CD4-positive, CD25-positive, alpha-beta regulatory T cell (primary cell): ENCODE results near the gene MBLAC1. TPM values are rescaled to one million over a fixed set of nuclear protein-coding genes. Genes with fewer than 3 reads are reported as not detected.

ENCODE experiments used
- ATAC-seq, 2 donors: fragments of 150-1000 bp; cut with Tn5 transposase; one replicate each; pipeline ENCODE4 v1.10.0; 2021; ENCODE audit warnings: low read depth in 2 of 2, moderate number of reproducible peaks in 2 of 2, moderate library complexity in 1 of 2
- DNase-seq, 3 donors: peaks; one replicate each; pipeline versions ENCODE4 v3.0.0 to v3.0.0-alpha.2; 2012 to 2022; ENCODE audit warnings: mixed read lengths in 1 of 3
- H3K27ac ChIP-seq: one replicate; pipeline ENCODE4 v1.7.0; 2013; ENCODE audit warnings: mild to moderate bottlenecking, low read length; ENCODE audit not compliant: insufficient read depth, poor library complexity, severe bottlenecking
- H3K27me3 ChIP-seq: one replicate; pipeline ENCODE4 v1.7.0; 2013; ENCODE audit warnings: low read length; ENCODE audit not compliant: control insufficient read depth, insufficient read depth
- H3K36me3 ChIP-seq: one replicate; pipeline ENCODE4 v1.7.0; 2013; ENCODE audit warnings: mild to moderate bottlenecking, low read length, moderate library complexity; ENCODE audit not compliant: control insufficient read depth, insufficient read depth
- H3K4me1 ChIP-seq: 2 replicates; pipeline ENCODE4 v1.7.0; 2013; ENCODE audit warnings: mild to moderate bottlenecking, low read length; ENCODE audit not compliant: insufficient read depth, control insufficient read depth, poor library complexity, severe bottlenecking
- H3K4me3 ChIP-seq: one replicate; pipeline ENCODE4 v1.7.0; 2013; ENCODE audit warnings: low read depth, mild to moderate bottlenecking, low read length, moderate library complexity
- H3K9me3 ChIP-seq, 2 experiments: 1 replicate in 1 of 2; 2 replicates in 1 of 2; pipeline ENCODE4 v1.7.0; 2013; ENCODE audit warnings: low read length in 2 of 2, mild to moderate bottlenecking in 1 of 2, moderate library complexity in 1 of 2; ENCODE audit not compliant: control insufficient read depth in 2 of 2
- H3K27ac Mint-ChIP-seq, 3 donors: one replicate each; pipeline ENCODE4 v1.8.0; 2020 to 2022; ENCODE audit warnings: mild to moderate bottlenecking in 3 of 3, mixed read lengths in 3 of 3, moderate library complexity in 2 of 3
- H3K27me3 Mint-ChIP-seq: one replicate; pipeline ENCODE4 v1.8.0; 2022; ENCODE audit warnings: mild to moderate bottlenecking, mixed read lengths
- H3K36me3 Mint-ChIP-seq: one replicate; pipeline ENCODE4 v1.8.0; 2020; ENCODE audit warnings: mixed read lengths
- H3K4me1 Mint-ChIP-seq, 4 donors: one replicate each; pipeline ENCODE4 v1.8.0; 2020 to 2022; ENCODE audit warnings: mixed read lengths in 4 of 4, mild to moderate bottlenecking in 1 of 4
- H3K4me3 Mint-ChIP-seq, 4 donors: one replicate each; pipeline ENCODE4 v1.8.0; 2020 to 2022; ENCODE audit warnings: mild to moderate bottlenecking in 4 of 4, mixed read lengths in 4 of 4, moderate library complexity in 3 of 4
- H3K9me3 Mint-ChIP-seq, 7 donors: one replicate each; pipeline ENCODE4 v1.8.0; 2020 to 2022; ENCODE audit warnings: mixed read lengths in 7 of 7, mild to moderate bottlenecking in 3 of 7, moderate library complexity in 2 of 7
- polyA plus RNA-seq, 4 donors: library from polyadenylated mRNA; unstranded; fragments of 300-500 nt; fragmentation: Illumina TruSeq; gene quantifications; one replicate each; pipeline ENCODE4 v1.2.3, GENCODE V29; 2021
- total RNA-seq: library from RNA; stranded (reverse); gene quantifications from one replicate; pipeline ENCODE4 v1.2.3, GENCODE V29; 2022

Gene MBLAC1
- total and polyA plus RNA-seq, 5 donors from 2014 or later = 1.6 to 4.0 (median 2.3) TPM

DNA sequence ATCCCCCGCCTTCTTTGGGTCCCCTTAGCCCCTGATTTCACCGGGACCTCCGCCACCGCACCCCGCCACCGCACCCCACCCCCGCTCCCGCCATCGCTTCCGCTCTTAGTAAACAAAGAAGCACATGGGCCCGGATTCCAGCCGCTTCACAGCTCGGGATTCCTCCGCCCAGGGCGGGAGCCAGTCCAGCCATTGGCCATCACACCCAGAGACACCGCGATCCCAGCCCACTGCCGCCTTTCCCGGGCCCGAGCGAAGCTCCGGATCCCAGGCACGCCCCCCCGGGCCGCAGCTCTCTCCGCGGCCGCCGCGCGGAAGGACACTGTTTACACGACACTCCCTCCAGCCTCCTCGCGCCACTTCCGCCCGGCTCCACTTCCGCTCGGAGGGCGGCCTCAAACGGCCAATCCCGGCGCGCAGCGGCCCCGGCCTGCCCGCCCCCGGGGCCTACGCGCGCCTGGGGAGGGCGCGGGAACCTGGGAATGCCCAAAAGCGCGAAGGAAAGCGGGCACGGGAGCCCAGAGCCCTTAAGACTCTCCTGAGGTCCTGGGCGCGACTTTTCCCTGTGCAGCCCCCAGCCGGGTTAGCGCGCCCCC, 26.2 kb upstream of the MBLAC1 start:
- peak; percentile 70 to 75 for ATAC-seq
- peak overlapping the region; percentile 95 for H3K27ac ChIP-seq
- peak; percentile 81 to 95 (median 93) for DNase-seq
- Mint-ChIP-seq H3K27me3 (peaks cover 15% of the 10 kb centered on the region), H3K27ac (peak overlapping the region; percentile 93 to 97 (median 94)), H3K4me3 (peak overlapping the region; percentile 95 to 99 (median 96)), H3K36me3 (peaks cover 34% of the 10 kb centered on the region), H3K4me1 (peaks cover 0 to 50% (median 26%) of the 10 kb centered on the region in 4 donors), H3K9me3 (peaks cover 0 to 2% (median 0%) of the 10 kb centered on the region in 7 donors)
- H3K9me3 ChIP-seq = no peaks in the 10 kb centered on the region
- peak overlapping the region; percentile 92 for H3K4me3 ChIP-seq
- peaks cover 29% of the 10 kb centered on the region for H3K4me1 ChIP-seq
- no peaks in the 10 kb centered on the region for H3K27me3 ChIP-seq
- peaks cover 37% of the 10 kb centered on the region for H3K36me3 ChIP-seq

DNA sequence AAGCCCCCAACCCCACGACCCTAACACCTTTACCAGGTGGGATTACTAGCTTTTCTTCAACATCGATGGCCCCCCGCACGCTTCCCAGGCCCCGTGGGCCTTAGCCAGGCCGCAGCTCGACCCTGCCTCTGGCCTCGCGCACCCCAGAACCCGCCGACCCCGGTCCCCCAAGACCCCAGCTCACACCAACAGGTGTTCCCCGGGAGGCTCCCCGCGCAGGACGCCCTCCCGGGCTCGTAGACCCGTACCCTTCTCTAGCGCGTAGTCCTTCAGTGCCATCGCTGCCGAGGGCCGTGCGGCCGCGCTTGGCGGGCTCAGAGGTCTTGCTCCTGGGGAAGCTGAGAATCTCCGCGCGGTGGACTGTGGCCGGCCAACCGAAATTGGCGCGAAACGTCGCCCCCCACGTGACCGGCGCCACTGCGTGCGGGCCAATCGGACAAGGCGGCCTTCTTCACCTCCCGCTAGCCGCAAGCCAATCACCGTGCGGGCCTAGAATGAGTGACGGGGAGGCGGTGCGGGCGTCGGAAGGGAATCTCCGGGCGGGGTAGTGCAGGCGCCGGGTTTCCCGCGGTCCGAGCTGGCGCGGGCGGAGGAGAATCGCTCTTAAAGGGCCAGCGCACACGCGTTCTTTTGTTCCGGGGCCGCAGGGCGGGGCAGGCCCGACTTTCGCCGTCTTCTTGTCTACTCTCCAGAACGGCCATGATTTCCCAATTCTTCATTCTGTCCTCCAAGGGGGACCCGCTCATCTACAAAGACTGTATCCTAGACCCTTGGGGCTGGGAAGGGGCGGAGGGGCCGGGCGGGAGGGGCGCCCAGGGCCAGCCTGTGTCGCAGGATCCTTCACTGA, 25.5 kb upstream of the MBLAC1 start, which contains the start of the genes AP4M1 and MCM7:
AP4M1 (plus strand) TSS at position 628 of the 847 bp plus-strand sequence; CDS start at position 700, 72 bp downstream.
MCM7 (minus strand) TSS at position 382 of the 847 bp plus-strand sequence; CDS start at position 279, 103 bp downstream.
- peak within 1 kb of the TSS; percentile 93 to 97 (median 94) for H3K27ac Mint-ChIP-seq
- peaks cover 0 to 46% (median 26%) of the 10 kb centered on the region in 4 donors for H3K4me1 Mint-ChIP-seq
- Histone ChIP-seq H3K36me3 (peaks cover 29% of the 10 kb centered on the region), H3K4me3 (peak within 1 kb of the TSS; percentile 92), H3K27ac (peak within 1 kb of the TSS; percentile 95), H3K9me3 (no peaks in the 10 kb centered on the region), H3K4me1 (peaks cover 29% of the 10 kb centered on the region), H3K27me3 (no peaks in the 10 kb centered on the region)
- peak; percentile 89 to 92 for ATAC-seq
- H3K9me3 Mint-ChIP-seq = peaks cover 0 to 2% (median 0%) of the 10 kb centered on the region in 7 donors
- H3K36me3 Mint-ChIP-seq = peaks cover 27% of the 10 kb centered on the region
- DNase-seq = peak; percentile 94 to 98 (median 95)
- H3K4me3 Mint-ChIP-seq = peak within 1 kb of the TSS; percentile 95 to 99 (median 96)
- peaks cover 15% of the 10 kb centered on the region for H3K27me3 Mint-ChIP-seq

DNA sequence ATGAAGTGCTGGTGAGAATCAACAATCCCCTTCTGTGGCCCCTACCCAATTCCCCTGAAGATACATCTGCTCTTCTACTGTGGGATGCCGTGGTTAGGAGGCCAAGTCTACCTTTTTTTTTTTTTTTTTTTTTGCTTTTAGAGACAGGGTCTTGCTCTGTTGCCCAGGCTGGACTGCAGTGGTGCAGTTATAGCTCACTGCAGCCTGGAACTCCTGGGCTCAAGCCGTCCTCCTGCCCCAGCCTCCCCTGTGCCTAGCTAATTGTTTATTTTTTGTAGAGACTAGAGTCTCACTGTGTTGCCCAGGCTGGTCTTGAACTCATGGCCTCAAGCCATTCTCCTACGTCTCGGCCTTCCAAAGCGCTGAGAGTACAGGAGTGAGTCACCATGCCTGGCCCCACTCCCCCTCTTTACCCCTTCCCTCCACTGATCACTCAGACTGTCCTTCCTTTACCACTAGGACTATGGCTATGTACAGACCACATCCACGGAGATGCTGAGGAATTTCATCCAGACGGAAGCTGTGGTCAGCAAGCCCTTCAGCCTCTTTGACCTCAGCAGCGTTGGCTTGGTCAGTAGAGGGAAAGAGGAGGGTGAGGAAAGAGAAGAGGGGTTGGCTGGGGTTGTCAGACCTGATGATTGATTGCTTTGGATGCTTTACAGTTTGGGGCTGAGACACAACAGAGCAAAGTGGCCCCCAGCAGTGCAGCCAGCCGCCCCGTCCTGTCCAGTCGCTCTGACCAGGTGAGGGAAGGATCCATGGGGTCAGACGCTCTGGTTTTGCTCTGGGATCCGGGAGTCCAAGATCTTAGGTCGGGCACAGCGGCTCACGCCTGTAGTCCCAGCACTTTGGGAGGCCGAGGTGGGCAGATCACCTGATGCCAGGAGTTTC, 23.6 kb upstream of the MBLAC1 start:
- Mint-ChIP-seq H3K4me1 (peaks cover 0 to 34% (median 22%) of the 10 kb centered on the region in 4 donors), H3K4me3 (peak overlapping the region; percentile 81 to 99 (median 88)), H3K27me3 (peaks cover 15% of the 10 kb centered on the region), H3K9me3 (peaks cover 0 to 2% (median 0%) of the 10 kb centered on the region in 7 donors), H3K27ac (peak overlapping the region in 2 of 3 donors; percentile 64 to 66), H3K36me3 (peaks cover 13% of the 10 kb centered on the region)
- Histone ChIP-seq H3K4me1 (peaks cover 29% of the 10 kb centered on the region), H3K27me3 (no peaks in the 10 kb centered on the region), H3K36me3 (peaks cover 21% of the 10 kb centered on the region), H3K27ac (no peak overlapping the region), H3K4me3 (no peak overlapping the region), H3K9me3 (no peaks in the 10 kb centered on the region)
- ATAC-seq = no peak
- DNase-seq = no peak

DNA sequence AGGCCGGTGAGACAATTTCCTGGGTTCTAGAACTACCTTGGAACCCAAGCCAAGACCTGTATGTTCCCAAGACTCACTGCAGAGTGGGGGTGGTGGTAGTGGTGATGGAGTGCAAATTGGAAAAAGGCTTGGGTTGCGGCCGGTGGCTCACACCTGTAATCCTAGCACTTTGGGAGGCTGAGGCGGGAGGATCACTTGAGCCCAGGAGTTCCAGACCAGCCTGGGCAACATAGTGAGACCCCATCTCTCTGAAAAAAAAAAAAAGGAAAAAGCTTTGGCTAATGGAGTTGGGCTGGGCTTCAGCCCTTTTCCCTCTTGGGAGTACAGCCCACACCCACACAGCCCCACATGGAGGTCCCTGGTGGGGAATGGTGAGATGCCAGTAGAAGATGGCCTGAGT, 21.2 kb upstream of the MBLAC1 start:
- Mint-ChIP-seq H3K36me3 (peaks cover 14% of the 10 kb centered on the region), H3K27ac (no peak overlapping the region), H3K9me3 (peaks cover 0 to 2% (median 0%) of the 10 kb centered on the region in 7 donors), H3K4me1 (peaks cover 0 to 12% (median 4%) of the 10 kb centered on the region in 4 donors), H3K27me3 (peaks cover 9% of the 10 kb centered on the region), H3K4me3 (peak overlapping the region in 1 of 4 donors; percentile 7)
- ATAC-seq = no peak
- H3K27ac ChIP-seq = no peak overlapping the region
- no peak overlapping the region for H3K4me3 ChIP-seq
- H3K4me1 ChIP-seq = peaks cover 12% of the 10 kb centered on the region
- H3K9me3 ChIP-seq = no peaks in the 10 kb centered on the region
- DNase-seq = no peak
- H3K36me3 ChIP-seq = peaks cover 22% of the 10 kb centered on the region
- no peaks in the 10 kb centered on the region for H3K27me3 ChIP-seq

DNA sequence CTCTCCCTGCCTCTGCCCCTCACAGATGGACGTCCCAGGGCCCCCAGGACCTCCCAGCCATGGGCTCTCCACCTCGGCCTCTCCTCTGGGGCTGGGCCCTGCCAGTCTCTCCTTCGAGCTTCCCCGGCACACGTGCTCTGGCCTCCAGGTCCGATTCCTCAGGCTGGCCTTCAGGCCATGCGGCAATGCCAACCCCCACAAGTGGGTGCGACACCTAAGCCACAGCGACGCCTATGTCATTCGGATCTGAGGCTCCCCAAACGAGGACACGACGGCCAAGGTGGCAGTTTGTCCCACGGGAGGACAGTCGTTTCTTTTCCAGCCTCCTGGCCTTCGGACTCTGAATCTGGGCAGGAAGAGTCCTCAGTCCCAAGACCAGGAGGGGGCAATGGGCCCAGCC, 20.1 kb upstream of the MBLAC1 start:
- Mint-ChIP-seq H3K4me3 (peak overlapping the region in 1 of 4 donors; percentile 48), H3K36me3 (peaks cover 19% of the 10 kb centered on the region), H3K27ac (no peak overlapping the region), H3K27me3 (no peaks in the 10 kb centered on the region), H3K9me3 (peaks cover 0 to 2% (median 0%) of the 10 kb centered on the region in 7 donors), H3K4me1 (peaks cover 0 to 8% (median under 1%) of the 10 kb centered on the region in 4 donors)
- Histone ChIP-seq H3K27ac (no peak overlapping the region), H3K36me3 (peaks cover 33% of the 10 kb centered on the region), H3K27me3 (no peaks in the 10 kb centered on the region), H3K4me3 (no peak overlapping the region), H3K9me3 (no peaks in the 10 kb centered on the region), H3K4me1 (peaks cover 9% of the 10 kb centered on the region)
- DNase-seq (no peak), ATAC-seq (no peak)

DNA sequence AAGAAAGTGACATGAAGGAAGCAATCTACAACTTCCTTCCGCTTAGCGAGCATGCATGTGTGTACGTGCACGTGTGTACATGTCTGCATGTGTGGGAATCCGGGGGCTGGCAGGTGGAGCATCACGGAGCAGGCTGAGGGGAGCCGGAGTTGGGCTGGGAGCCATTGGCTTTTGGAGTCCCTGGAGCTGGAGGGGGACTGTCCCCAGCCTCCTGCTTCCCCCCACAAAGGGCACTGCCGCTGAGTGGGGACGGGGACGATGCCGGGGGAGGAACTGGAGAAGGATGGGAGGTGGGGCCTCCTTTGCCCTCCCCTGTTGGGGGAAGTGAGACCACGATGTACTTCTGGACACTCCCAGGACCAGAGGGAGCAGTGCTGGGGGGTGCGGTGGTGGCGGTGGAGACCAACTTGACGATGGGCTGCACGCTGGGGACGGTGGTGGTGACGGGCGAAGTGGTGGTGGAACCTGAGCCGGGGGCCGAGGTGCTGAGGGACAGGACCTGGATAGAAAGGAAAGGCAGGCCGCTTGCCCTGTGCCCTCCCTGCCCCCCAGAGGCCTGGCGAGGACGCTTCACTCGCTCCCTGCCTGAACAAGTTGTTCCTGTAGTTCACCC, 19.5 kb upstream of the MBLAC1 start:
- Mint-ChIP-seq H3K36me3 (peaks cover 19% of the 10 kb centered on the region), H3K4me3 (peak overlapping the region in 2 of 4 donors; percentile 44 to 48), H3K9me3 (peaks cover 0 to 2% (median 0%) of the 10 kb centered on the region in 7 donors), H3K4me1 (peaks cover 0 to 8% (median 0%) of the 10 kb centered on the region in 4 donors), H3K27ac (no peak overlapping the region), H3K27me3 (no peaks in the 10 kb centered on the region)
- Histone ChIP-seq H3K27ac (no peak overlapping the region), H3K4me3 (no peak overlapping the region), H3K9me3 (no peaks in the 10 kb centered on the region), H3K4me1 (peaks cover 3% of the 10 kb centered on the region), H3K36me3 (peaks cover 37% of the 10 kb centered on the region), H3K27me3 (no peaks in the 10 kb centered on the region)
- ATAC-seq (no peak), DNase-seq (no peak)
